HG02938 (cell line): Measurements from ENCODE around the gene GRIP2.

Experiments
- ATAC-seq: cut with Tn5 transposase; IDR thresholded peaks from one replicate; pipeline ENCODE4 v1.9.1; 2021; ENCODE audit warnings: mild to moderate bottlenecking, moderate library complexity; ENCODE audit not compliant: unreplicated experiment

GRIP2 gene

DNA sequence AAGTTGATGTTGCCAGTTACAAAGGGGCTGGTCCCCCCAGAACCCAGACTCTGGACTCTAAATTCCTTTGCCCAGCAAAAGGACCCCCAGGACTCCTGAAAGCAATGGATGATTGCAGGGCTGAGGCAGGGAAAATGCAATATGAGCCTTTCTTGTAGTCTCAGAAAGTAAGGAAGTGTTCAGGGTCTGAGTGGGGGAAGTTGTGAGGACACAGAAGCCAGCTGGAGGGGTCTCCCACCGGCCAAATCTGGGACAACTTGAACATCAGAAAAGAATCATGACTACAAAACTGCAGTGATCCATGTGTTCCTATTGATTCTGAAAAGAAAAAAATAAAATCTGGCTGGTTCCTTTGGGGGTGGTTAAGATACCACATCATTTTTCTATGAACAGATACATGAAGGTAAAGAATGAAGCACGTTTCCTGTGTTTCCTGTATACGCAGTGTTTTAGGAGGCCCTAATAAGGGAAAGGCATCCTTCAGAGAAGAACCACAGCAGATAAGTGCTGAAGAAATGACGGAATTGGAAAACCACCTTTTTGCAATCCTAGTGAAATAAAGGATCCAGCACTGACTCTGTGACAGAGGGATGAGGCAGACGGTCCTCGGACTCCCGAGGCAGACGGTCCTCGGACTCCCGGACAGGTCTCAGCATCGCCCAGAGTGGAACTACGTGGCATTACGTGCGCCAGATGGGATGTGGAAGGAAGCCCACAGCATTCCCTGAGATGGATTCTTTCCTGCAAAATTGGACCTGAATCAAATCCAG is 22.2 kb upstream of the GRIP2 start:
- no peak for ATAC-seq

- no peak for ATAC-seq
Measured at GRCh38 chr3:14561051-14561960, 21.2 kb upstream of the GRIP2 start.

GRCh38 chr3:14560110-14560509 is 20.0 kb upstream of the GRIP2 start:
- no peak for ATAC-seq

GRCh38 chr3:14558029-14558428 is 17.9 kb upstream of the GRIP2 start:
- no peak for ATAC-seq

- ATAC-seq, result no peak
Measured at GRCh38 chr3:14555835-14556234, 15.7 kb upstream of the GRIP2 start.

DNA sequence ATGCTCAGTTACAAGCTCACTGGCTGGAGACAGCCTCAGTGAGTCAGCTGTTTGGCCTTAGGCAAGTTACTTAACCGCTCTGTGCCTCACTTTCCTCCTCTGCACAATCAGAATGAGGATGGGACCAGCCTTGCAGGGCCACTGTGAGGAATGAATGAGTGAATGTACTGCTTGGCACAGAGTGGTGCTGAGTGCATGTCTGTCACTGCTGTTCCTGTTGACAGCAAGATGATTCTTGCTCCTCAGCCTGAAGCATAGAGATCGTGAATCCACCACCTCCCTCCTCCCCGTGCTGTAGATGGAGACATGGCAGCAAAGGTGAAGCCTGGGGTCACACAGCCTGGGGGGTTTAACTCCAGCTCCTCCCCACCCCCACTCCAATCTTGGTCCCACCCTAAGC is 14.6 kb upstream of the GRIP2 start:
- no peak for ATAC-seq

DNA sequence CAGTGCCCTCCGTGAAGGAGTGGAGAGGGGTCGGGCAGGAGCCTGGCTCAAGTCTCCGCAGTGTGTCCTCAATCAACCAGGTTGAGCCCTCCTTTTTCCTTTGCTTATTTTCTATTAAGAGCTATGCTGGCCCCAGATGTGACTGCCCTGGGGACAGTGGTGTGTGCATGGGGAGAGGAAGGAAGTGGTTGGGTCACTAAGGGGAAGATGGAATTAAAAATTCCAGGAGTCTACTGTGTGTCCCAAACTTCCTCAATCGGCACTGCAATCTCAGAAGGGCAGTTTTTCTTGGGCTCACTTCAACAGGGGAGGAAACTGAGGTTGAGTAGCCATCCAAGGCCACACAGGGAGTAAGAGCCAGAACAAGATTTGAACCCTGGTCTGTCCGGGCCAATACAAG is 13.7 kb upstream of the GRIP2 start:
- ATAC-seq, result no peak

DNA sequence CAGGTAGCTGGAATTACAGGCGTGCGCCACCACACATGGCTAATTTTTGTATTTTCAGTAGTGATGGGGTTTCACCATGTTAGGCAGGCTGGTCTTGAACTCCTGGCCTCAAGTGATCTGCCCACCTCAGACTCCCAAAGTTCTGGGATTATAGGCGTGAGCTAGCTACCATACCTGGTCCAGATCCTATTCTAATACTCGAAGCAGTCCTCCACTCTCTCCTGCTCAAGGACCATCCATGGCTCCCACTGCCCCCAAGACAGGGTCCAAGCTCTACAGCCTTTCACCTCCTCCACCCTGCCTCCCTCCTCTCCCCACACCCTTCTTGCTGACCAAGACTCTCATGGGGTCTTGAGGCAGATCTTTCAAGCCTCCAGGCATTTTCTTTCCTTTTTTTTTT is 12.6 kb upstream of the GRIP2 start:
- no peak for ATAC-seq

- ATAC-seq, result no peak
Measured at GRCh38 chr3:14552041-14552648, 12.0 kb upstream of the GRIP2 start.

DNA sequence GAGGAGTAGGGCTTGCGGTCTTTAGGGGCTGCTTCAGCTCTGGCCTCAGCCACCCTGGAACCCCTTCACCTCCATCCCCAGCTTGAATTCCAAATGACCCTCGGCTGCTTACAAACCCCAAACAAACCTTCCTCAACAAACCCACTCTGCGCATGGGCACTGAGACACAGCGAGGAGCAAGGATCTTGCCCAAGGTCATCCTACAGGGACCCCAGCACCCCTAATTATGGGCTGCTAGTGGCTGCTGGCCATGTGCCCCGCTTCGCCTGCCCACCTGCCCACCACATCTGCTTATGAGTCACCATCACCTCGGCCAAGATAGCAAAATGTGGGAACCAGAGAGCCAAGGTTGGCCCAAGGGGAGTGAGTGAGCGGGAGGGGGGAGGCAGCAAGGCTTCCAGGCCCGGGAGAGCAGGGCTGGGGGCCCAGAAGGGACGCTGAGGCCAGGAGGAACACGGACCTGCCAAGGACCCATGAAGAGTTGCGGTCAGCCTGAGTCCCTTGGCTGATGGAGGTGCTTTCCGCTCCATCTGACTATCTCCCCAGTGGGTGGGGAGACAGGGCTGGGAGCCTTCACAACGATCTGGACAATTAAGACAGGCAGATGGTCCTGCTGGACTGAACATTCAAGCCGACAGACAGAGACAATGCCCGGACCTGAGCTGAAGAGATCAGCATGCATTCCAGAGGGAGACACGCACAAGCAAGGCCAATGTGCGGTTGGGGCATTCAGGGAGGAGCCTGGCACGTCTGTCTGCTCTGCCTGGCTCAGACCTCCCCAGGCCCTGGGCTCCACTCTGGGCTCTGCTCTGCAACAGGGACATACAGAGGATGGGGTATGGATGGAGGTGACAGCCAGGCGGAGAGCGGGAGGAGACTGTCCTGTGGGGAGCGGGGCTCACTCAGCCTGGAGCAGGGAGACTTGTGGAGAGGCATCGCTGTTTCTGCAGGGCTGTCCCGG is 10.8 kb upstream of the GRIP2 start:
- no peak for ATAC-seq

DNA sequence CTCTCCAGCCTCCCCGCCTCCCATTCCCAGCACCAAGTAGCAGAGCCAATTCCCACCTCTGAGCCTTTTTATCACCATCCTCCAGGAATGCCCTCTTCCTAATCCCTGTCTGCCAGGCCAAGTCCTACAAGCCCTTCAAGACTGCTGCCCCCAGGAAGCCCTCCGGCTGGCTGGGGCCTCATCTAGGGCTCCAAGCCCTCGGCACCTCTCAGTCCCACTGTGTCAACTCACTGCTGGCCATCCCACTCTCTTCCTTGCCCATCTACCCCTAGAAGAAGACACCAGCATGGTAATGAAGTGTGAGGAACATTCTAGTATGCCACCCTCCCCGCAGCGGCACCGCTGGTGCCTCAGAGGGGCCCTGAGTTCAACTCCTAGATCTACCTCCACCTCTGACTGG is 10.0 kb upstream of the GRIP2 start:
- ATAC-seq, result no peak

GRCh38 chr3:14549256-14549919 is 9.2 kb upstream of the GRIP2 start:
- no peak for ATAC-seq

DNA sequence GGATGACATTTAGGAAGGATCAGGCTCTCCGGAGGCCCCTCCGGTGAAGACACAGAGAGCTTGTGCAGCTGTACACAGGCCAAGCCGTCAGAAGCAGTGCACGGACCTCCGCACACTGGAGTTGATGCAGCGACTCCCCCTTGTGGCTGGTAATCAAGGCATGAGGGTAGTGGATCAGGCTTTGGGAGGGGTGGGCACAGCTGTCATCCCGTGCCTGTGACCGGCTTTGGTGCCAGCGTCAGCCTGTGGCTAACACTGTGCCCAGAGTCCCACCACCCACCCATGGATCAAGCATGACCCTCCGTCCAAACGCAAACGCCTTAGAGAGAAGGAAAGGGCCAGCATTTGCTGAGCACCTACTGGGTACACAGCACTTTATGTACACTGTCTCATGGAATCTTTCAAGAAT is 8.2 kb upstream of the GRIP2 start:
- no peak for ATAC-seq

- no peak for ATAC-seq
Measured at GRCh38 chr3:14547693-14548092, 7.6 kb upstream of the GRIP2 start.

DNA sequence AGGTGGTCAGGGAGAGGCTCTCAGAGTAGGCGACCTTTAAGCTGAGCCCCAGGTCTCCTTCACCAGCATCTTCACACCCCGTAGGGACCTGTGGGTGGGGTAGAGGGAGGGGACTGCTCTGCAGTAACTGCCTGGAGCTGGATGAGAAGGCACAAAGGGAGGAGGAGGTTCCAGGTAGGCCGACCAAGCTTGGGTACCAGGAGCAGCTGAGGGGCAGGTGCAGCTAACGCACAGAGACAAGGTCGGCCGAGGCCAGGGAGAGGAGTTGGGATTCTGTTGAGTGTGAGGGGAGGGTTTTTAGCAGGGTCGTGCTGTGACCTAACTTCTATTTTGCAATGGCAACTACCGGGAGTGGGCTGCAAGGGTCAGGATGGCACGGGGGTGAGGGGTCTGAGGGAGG is 5.9 kb upstream of the GRIP2 start:
- ATAC-seq, result no peak

GRCh38 chr3:14545251-14545635 is 5.1 kb upstream of the GRIP2 start:
- ATAC-seq, result no peak

- ATAC-seq, result no peak
Measured at GRCh38 chr3:14544282-14545250, 4.4 kb upstream of the GRIP2 start.

GRCh38 chr3:14543446-14543845 is 3.3 kb upstream of the GRIP2 start:
- ATAC-seq, result no peak

- no peak for ATAC-seq
Measured at GRCh38 chr3:14542656-14543055, 2.5 kb upstream of the GRIP2 start.
